IPS DF 4.7 (cell line): ENCODE data around the gene CPZ.

Experiments used
- DNase-seq: peaks from one replicate; pipeline ENCODE4 v3.0.0-alpha.2; 2013; ENCODE audit warnings: low spot score; ENCODE audit errors: extremely low read depth

CPZ gene

DNA sequence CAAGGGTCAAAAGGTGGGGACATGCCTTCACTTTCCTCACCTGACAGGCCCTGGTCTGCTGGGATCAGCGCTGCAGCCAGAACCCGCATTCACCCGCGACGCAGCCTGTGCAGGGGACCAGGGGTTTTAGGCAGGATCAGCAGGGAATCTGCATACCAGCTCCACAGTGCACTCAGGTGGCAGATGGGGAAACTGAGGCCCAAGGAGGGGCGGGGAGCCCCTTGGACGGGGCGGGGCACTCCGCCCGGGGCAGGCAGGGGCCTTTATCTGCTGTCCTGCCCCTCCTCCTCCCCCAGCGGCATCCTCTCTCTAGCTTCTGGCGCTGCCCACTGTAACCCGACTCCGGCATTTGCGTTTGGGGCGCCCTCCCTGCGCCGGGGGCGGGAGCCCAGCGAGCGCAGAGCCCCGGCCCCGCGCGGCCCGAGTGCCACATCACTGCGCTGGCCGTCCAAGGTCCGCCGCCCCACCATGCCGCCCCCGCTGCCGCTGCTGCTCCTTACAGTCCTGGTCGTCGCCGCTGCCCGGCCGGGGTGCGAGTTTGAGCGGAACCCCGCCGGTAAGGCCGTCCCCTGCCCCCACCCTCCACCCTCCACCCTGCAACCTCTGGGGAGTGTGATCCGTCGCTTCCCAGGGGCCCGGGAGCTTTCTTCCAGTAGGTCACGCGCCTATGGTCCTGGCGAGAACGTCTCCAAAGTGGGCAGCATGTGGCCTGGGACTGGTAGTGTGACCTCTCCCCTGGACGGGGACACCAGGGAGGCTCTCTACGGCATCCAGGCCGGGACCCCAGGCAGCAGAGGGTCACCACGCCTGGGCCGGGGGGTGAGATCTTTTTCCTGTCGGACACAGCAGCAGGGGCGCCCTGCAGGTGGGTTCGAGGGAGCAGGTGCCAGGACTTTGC lies at the start of gene CPZ:
Gene CPZ, plus strand, starts transcription at position 400 of the 898 bp plus-strand sequence. Its CDS starts 69 bp downstream, at position 469.
- no peak for DNase-seq

DNA sequence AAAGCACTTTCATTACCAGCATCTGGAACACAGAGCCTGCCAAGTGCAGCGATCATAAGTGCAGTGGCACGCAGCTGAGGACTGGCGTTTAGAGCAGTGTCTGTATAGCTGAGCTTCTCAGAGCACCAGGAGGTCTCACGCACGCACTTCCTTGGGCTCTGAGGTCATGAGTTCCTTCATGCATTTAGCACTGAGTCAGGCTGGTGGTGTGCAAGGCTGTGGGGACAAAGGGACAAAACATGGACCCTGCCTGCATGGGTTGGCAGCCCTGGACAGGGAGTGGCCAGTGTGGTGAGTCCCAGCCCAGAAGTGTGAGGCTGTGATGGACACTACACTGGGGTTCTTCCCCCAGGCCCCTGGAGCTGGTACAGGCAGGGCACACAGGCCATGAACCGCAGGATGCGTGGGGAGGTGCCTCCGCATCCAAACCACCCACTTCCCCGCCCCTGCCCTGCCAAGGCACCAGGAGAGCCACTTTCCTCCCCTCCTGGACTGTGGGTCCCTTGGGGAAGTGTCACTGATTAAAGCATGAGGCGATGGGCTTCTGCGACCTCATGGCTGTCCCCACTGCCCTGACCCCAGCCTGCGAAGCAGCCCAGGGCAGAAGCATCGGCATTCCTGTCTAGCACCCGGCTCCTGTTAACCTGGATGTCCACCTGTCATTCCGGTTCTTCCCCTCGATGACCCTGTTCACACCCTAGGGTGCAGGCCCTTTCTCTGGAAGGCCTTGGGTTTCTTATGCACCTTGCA lies 49.6 kb upstream of the CPZ start:
- DNase-seq: no peak

DNA sequence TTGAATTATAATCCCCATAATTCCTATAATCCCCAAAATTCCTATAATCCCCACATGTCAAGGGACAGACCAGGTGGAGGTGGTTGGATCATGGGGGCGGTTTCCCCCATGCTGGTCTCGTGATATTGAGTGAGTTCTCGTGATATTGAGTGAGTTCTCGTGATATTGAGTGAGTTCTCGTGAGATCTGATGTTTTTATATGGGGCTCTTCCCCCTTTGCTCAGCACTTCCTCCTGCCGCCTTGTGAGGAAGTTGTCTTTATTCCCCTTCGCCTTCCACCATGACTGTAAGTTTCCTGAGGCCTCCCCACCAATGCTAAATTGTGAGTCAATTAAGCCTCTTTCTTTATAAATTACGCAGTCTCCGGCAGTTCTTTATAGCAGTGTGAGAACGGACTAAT lies 48.9 kb upstream of the CPZ start:
- DNase-seq: no peak

DNA sequence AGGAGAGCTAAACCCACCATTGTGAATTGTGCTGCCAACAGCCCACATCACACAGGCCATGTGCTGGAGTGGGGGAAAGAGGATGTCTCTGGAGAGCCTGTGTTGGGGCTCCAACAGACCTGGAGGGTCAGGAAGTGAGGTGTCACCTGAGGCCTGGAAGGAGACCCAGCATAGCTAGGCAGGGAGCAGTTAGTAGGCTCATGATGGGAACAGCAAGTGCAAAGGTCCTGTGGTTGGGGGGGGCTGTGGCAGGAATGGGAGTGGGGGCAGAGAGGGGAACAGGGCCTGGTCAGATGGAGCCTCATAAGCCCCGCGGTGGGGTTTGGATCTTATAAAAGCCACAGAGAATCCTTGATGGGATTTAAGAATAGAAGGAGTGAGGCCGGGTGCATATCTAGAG lies 48.3 kb upstream of the CPZ start:
- no peak for DNase-seq

DNA sequence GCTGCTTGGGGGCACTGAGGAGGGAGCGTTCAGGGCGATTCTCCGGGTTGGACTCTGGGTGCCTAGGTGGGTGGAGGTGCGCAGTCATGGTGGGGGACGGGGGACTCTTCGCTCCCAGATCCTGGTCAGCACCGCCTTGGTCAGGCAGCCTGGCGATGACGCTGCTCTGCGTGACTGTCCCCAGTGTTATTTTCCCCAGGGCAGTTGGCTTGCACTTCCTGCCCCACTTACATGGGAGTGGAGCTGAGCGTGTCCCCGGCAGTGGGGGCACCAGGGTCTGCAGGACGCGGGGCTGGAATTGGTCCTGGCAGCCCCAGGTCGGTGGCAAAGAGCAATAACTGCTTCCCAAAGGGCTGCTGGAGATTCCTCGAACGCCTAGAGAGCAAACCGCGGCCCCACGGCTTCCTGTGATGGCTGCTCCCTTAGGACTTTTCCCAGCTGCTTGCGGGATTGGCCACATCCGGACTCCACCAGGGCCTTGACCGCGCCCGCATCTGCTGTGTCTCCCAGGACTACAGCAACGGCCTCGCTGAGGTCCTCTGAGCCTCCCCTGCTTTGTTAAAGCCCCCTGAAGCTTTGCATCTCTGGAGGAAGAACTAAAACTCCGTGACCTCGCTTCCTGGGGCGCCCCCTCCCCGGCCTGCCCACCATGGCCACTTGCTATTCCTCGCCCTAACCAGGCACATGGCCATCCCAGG lies 47.7 kb upstream of the CPZ start:
- no peak for DNase-seq

DNA sequence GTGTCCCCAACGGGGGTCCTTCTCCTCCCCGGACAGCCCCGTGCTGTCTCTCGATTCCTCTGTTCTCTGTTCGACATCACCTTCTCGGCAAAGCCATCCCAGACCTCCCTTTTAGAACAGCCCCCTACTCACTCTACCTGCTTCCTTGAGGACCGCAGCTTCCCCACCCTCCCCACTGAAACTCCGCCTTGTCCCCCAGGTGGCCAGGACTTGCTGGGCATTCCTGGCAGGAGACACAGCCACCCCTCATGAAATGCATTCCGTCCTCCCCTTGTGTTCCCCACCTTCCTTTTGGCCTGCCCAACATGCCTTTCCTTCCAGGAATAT lies 47.2 kb upstream of the CPZ start:
- no peak for DNase-seq

DNA sequence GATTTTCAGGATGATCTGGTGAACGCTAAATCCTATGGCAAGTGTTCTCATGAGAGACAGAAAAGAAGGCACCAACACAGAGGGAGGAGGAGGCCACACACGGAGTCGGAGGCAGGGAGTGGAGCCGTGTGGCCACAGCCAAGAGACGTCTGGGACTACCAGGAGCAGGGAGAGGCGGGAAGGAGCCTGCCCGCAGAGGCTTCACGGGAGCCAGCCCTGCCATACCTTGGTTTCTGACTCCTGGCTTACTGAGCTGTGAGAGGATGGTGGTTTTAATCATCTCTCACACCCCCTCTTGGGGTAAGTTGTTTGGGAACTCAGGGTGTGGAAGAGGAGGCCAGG lies 45.8 kb upstream of the CPZ start:
- DNase-seq: no peak

DNA sequence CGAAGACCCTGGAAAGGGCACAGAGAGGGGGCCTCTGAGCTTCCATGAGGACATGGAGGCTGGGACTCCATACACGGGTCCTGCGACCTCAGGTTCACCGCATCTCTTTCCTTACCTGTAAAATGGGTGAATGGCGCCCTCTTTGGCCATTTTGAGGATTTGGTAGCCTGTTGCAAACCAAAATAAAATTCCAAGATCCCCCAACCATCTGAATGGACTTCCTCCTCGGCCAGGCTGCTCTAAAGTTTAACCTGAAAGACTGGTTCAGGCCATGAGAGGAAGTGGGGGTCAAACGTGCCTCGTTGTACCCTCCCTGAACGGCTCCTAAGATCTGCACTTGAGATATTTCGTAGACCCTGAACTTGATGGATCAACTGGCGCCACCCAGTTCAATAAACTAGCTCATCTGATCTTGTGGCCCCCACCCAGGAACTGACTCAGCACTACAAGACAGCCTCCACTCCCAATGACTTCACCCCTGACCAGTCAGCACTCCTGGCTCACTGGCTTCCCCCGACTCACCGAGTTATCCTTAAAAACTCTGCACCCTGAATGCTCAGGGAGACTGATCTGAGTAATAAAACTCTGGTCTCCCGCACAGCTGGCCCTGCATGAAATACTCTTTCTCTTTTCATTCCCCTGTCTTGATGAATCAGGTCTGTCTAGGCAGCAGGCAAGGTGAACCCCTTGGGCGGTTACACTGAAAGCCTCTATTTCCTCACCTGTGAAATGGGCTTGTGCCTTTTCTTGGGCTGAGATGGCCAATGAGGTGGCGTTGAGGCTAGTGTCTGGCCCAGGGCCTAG lies 45.3 kb upstream of the CPZ start:
- DNase-seq: no peak

DNA sequence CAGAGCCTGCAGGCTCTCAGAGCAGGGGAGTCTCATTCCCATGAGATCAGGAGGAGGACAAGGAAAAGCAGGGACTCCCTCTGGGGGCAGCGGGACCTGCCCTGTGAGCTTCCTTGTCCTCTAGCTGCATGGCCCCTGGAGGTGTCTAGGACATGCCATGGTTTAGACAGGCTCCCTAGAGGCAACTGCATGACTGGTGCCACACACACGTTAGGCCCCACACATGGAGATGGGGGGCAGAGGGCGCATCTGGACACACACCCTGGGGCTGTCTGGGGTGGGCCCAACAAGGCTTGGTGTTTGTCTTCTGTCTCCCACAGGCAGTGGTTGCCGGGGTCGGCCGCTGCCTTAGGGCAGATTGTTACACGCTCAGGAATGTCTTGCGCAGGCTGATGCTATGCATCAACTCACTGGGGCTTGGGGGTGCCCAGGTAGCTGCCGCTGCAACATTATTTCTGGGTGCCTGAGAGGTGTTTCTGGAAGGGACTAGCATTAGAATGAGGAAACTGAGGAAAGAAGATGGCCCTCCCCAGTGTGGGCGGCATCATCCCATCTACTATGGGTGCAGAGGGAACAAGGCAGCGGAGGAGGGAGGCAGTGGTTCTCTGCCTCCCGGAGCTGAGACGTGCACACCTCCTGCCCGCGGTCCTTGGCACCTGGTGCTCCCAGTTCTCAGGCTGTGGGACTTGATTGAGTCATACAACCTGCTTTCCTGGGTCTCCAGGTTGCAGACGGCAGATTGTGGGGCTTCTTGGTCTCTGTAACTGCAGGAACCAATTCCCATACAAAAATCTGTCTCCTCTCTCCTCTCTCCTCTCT lies 44.4 kb upstream of the CPZ start:
- DNase-seq: no peak

DNA sequence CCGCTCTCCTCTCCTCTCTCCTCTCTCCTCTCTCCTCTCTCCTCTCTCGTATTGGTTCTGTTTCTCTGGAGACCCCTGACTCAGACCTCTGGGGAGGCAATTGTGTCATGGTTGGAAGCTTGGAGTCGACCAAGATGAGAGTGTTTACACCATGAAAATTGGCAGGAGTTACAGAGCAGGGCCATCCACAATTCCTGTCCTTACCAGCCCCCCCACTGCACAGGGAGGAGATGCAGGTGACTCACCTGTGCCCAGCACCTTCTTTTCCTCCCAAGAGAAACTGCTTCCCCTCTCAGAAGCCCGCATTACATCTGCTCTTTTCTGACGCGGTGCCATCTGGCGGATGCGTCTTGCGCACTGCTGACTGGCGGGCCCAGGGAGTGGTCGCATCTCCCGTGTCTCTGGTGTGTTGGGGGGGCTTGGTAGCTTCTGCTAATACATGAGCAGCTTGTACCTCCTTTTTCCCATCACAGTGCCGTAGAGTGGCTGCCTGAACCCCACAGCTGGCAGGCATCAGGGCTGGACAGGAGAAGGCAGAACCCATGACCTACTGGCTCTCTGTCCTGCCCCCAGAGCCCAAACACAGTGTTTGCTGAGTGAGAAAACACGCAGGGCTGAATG lies 43.7 kb upstream of the CPZ start:
- no peak for DNase-seq

DNA sequence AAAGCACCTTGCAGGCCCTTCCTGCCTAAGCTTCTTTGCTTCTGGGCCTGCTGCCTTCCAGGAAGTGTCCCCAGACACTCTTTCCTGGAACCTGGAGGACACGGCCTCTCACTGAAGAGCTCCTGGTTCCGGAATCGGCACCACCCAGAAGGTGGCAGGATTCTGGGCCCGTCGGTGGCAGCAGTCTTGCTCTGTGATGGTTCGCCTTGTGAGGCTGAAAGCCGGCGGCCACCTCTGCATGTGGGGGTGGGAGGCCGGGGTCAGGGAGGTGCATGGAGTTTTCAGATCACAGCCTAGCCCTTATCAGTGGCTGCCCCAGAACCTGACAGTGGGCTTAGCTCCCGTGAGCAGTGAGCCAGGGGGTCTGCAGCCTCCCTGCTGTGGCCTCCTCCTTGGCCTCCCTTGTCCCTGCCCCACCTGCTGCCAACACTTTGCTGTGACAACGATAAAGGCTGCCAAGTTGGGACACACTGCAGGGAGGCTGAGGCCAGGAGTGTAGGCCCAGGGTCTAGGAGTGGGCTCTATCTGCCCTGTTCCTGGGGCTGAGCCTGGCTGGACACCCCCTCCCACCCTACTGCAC lies 43.1 kb upstream of the CPZ start:
- no peak for DNase-seq

DNA sequence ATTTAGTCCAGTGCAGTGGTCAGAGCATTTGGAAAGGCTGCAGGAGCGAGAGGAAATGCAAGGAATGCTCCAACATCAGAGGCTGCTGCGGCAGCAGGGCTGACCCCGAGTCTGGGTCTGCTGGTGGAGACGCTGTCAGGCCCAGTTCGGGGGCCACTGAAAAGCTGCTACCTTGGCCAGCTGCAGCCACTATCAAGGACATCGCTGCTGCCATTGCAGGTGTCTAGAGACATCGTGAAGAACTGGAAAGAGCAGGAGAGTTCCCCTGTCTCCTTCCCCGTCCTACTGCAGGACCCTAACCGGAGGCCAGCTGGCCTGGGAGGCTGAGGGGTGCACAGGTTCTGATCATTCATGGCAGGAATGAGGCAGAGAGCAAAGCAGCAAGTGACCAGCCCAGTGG lies 41.9 kb upstream of the CPZ start:
- no peak for DNase-seq

DNA sequence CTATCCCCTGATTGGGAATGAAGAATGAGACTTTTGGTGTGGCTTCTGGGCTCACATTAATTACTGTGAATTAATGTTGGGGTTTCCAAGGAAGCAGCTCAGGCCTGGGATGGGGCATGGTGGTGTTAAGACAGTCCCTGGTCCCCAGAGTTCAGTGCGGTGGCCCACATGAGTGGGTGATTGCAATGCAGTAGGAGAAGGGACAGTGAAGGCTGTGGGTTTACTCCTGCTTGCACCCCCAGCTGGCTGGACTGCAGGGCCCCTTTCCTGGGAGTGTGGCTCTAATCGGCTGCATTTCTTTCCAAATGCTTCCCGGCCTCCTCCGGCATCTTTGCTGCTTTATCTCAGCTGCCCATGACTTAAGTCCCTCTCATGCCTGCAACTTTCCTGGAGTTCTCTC lies 40.5 kb upstream of the CPZ start:
- DNase-seq: no peak

DNA sequence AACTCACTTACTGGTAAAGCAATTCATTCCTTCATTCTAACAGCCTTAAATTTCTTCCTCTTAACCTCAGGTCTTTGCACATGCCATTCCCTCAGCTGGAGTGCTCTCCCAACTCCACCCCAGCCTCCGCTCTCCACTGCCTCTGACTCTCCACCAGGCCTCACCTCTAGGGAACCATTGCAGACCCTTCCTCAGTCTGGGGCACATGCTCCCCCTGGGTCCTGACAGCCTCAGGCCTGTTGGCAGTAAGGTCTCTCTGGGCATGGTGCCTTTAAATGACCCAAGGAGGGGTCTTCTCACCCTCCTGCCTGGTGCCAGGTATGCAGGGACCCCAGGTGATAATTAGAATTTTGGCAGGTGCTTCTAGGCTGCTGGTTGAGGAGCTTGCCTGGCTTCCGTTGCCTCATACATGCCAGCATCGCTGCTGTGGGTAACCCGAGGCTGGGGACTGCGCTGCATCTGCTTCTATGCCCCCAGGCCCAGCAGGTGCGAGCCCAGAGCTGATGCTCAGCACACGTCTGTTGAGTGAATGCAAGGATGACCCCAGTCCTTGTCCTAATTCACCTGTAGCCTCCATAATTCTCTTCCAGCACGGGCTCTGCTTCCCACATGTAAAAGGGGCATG lies 39.9 kb upstream of the CPZ start:
- DNase-seq: no peak

DNA sequence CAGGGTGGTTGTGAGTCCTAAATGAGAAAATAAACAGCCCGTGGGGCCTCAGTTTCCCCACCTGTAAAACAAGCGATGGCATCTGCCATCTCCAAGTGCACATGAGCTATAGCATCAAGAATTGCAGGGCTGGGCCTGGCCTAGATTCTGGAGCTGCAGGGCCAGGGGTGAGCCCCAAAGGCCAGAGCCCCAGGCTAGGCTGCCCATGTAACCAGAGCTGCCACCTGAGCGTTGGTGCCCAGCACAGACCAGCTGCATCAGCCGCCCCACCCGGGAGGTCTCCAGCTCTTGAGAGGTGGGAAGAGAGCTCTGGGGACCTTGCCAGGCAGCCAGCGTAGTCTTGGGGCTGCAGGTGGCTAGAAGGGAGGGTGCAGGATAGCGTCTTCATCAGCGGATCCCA lies 39.3 kb upstream of the CPZ start:
- no peak for DNase-seq

DNA sequence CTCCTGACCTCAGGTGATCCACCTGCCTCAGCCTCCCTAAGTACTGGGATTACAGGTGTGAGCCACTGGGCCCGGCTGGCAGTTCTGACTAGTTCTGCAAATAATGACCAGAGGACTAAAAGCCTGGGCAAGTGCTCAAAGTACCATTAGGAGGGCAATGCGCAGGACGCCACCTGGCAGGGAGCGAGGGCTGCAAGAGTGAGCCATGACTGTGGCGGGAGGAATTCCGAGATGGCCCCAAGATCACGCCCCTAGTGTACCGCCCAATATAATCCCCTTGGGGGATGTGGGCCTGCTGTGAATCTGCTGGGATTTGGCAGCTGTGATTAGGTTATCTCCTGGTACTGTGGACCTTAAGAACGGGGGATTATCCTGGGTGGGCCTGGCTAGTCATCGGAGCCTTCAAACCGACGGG lies 38.6 kb upstream of the CPZ start:
- no peak for DNase-seq

DNA sequence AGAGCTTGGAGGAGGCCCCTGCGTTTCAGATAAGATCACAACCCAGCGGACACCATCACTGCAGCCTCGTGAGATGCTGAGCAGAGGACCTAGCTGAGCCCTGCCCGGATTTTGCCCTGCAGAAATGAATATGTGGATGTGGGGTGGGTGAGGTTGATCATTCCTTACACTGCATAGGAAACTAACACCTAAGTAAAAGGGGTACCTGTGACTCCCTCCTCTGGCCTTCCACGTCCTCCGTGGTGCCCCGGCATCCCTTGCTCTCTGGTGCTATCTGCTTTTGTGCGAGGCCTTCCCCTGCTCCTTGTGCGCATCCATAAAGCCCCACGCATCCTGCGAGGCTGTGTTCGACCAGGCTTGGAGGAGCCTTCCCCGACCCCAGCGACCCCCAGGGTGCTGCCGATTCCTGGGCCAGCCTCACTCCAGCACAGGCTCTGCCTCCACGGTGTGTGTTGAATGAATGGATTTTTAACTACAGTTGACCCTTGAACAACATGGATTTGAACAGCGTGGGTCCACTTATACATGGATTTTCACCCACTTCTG lies 37.9 kb upstream of the CPZ start:
- DNase-seq: no peak

DNA sequence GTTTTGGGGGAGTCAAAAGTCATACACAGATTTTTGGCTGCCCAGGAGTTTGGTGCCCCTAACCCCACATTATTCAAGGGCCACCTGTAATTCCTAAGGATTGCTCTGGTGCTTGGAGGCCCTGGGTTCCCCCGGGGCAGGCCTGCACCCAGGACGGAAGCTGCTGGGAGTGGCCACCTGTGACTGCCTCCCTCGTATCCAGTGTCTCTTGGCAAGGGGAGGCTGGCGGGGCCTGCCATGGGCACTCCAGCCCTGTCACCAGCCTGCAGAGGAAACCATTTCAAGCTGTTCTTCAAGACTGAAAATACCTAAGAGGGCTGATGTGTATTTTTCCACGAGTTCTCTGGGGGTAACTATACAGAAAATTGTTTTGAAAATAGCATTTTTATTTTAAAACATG lies 36.8 kb upstream of the CPZ start:
- no peak for DNase-seq
